ENCODE data around the gene SCRT2.
A peak's percentile ranks its signal among the peaks of the same experiment; 100 is the strongest.
"Not testable (repeated sequence)": the region's sequence is repeated elsewhere in the genome, so short reads cannot be mapped to it uniquely, and the experiment has no call there.

Gene SCRT2

DNA sequence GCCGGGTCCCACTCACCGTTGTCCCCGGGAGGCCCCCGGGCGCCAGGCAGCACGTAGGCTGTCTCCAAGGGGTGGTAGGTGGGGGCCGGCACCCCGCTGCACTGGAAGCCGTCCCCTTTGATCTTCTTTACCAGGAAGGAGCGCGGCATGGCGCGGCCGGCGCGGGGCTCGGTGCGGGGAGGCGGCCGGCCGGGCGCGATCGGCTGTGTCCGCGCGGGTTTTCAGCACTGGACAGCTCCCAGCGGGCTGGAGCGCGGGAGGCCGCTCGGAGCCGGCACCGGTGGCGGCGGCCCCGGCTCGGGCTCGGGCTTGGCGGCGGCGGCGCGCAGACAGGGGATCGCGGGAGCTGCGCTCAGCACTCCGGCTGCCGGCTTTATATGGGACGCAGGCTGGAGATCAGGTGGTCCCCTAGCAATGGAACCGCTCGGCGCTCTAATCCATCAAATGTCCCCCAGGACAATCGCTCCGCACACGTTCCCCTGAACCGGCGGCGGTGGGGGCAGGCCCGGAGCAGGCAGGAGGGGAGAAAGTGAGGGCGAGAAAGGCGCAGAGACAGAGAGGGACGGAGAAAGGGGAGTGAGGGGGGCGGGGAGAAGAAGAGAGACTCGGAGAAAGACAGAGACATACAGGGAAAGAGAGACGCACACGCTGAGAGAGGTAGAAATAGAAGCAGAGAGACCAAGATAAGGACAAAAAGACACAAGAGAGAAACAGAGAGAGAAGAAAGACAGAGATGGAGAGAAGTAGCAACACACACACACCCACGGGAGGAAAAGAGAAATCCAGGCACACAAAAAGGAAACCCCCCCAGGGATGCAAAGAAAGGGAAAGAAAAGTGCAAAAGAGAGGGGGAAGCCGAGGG is at the start of gene SCRT2:
Gene SCRT2, minus strand, starts transcription at position 350 of the 862 bp plus-strand sequence. Its CDS starts 201 bp downstream, at position 149.
- no peak within 1 kb of the TSS for H3K27ac Mint-ChIP-seq
- H3K9me3 Mint-ChIP-seq = no peaks in the 10 kb centered on the region
- no peaks in the 10 kb centered on the region for H3K36me3 Mint-ChIP-seq (ENCODE audit: low read depth)
- H3K4me1 Mint-ChIP-seq (ENCODE audit: low read depth) = peaks cover 2% of the 10 kb centered on the region
- H3K27me3 Mint-ChIP-seq (ENCODE audit: low read depth) = peaks cover 54% of the 10 kb centered on the region
- H3K4me3 Mint-ChIP-seq = no peak within 1 kb of the TSS
- peak; percentile 66 for DNase-seq (ENCODE audit: low spot score)

- H3K9me3 Mint-ChIP-seq; H3K27ac Mint-ChIP-seq; H3K4me1 Mint-ChIP-seq (ENCODE audit: low read depth); H3K4me3 Mint-ChIP-seq; DNase-seq (ENCODE audit: low spot score); H3K36me3 Mint-ChIP-seq (ENCODE audit: low read depth): not testable (repeated sequence)
- H3K27me3 Mint-ChIP-seq (ENCODE audit: low read depth) = peaks cover 28% of the 10 kb centered on the region
Measured at GRCh38 chr20:724797-725196, 49.2 kb upstream of the SCRT2 start.

- Mint-ChIP-seq H3K4me3 (no peak overlapping the region), H3K27me3 (ENCODE audit: low read depth) (peaks cover 23% of the 10 kb centered on the region), H3K4me1 (ENCODE audit: low read depth) (peaks cover 3% of the 10 kb centered on the region), H3K36me3 (ENCODE audit: low read depth) (no peaks in the 10 kb centered on the region), H3K27ac (no peak overlapping the region), H3K9me3 (no peaks in the 10 kb centered on the region)
- no peak for DNase-seq (ENCODE audit: low spot score)
Measured at GRCh38 chr20:723756-724155, 48.2 kb upstream of the SCRT2 start.

DNA sequence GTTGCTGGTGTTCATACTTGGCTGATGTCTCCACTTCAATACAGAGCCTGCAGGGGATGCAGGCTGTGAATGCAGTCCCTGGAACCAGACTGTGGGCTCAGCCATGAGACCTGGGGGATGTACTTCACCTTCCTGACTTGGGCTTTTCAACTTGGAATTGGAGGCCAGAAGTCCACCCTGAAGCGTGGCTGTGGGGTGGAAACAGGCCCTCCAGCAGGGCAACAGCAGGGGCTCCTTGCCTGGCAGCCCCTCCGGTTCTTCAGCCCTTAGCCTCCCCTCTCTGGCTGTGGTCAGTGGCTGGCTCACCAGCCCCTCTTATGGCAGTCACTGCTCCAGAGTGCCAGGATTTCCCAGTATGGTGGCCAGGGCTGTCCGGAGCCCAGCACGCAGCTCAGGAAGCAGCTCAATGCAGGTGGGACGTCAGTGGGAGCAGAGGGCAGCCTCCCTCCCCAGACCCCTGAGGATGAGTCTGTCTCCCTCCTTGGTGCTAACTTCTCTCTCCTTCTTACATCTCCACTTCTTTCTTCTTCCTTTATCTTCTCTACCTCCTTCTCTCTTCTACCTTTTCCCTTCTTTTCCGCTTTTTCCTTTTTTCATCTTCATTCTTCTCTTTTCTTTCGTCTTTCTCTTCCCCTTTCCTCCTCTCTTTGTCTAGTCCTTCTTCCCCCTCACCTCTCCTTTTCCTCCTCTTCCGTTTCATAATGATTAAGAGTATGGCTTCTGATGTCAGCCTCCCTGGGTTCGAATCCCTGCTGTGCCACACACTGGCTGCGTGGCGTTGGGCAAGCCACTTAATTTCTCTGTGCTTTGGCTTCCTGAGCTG is 47.4 kb upstream of the SCRT2 start:
- no peak overlapping the region for H3K27ac Mint-ChIP-seq
- H3K9me3 Mint-ChIP-seq = no peaks in the 10 kb centered on the region

DNA sequence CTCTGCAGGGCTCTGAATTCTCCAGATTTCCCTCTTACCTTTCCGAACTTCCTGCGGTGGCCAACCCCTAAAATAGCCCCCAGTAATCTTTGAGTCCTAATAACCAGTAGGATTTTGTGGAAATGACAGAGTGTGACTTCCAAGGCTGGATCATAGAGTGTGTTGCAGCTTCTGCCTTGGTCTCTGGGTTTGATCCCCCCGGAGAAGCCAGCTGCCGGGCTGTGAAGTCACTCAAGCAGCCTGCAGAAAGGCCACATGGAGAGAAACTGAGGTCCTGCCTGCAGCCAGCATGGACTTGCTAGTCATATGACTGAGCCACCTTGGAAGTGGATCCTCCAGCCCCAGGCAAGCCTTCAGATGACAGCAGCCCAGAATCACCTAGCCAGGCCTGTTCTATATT is 46.3 kb upstream of the SCRT2 start:
- Mint-ChIP-seq H3K9me3 (no peaks in the 10 kb centered on the region), H3K27ac (no peak overlapping the region), H3K36me3 (ENCODE audit: low read depth) (no peaks in the 10 kb centered on the region), H3K27me3 (ENCODE audit: low read depth) (peaks cover 14% of the 10 kb centered on the region), H3K4me3 (no peak overlapping the region), H3K4me1 (ENCODE audit: low read depth) (no peaks in the 10 kb centered on the region)
- DNase-seq (ENCODE audit: low spot score) = no peak

More for the DNA sequence above, 47.4 kb upstream of the SCRT2 start:
- Mint-ChIP-seq H3K4me1 (ENCODE audit: low read depth) (no peaks in the 10 kb centered on the region), H3K4me3 (no peak overlapping the region), H3K27me3 (ENCODE audit: low read depth) (peaks cover 18% of the 10 kb centered on the region), H3K36me3 (ENCODE audit: low read depth) (no peaks in the 10 kb centered on the region)
- no peak for DNase-seq (ENCODE audit: low spot score)

GRCh38 chr20:719816-720215 is 44.2 kb upstream of the SCRT2 start:
- H3K4me3 Mint-ChIP-seq = no peak overlapping the region
- H3K27me3 Mint-ChIP-seq (ENCODE audit: low read depth) = peaks cover 5% of the 10 kb centered on the region
- H3K27ac Mint-ChIP-seq = no peak overlapping the region
- DNase-seq (ENCODE audit: low spot score) = no peak
- no peaks in the 10 kb centered on the region for H3K9me3 Mint-ChIP-seq
- no peaks in the 10 kb centered on the region for H3K36me3 Mint-ChIP-seq (ENCODE audit: low read depth)
- no peaks in the 10 kb centered on the region for H3K4me1 Mint-ChIP-seq (ENCODE audit: low read depth)

DNA sequence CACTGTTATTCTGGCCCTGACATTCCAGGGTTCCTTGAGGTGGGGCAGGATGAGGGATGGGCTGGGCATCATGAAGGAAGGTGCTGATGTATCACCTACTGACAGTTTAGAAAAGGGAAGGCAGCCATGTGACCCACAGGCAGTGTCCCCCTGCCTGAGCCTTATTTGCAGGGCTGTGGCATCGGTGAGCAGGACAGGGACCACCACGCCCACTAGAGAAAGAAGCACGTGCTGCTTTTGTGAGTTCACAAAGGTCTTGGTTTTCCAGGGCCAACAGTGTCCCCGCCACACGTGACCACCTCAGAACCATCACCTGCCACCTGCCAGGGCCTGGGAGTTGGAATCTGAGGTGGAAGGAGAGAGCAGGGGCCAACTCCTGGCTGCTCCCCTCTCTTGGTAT is 43.5 kb upstream of the SCRT2 start:
- no peak for DNase-seq (ENCODE audit: low spot score)
- H3K27ac Mint-ChIP-seq = no peak overlapping the region
- no peaks in the 10 kb centered on the region for H3K9me3 Mint-ChIP-seq
- H3K4me1 Mint-ChIP-seq (ENCODE audit: low read depth) = no peaks in the 10 kb centered on the region
- no peak overlapping the region for H3K4me3 Mint-ChIP-seq
- H3K36me3 Mint-ChIP-seq (ENCODE audit: low read depth) = no peaks in the 10 kb centered on the region
- peaks cover 5% of the 10 kb centered on the region for H3K27me3 Mint-ChIP-seq (ENCODE audit: low read depth)

GRCh38 chr20:717832-718231 is 42.2 kb upstream of the SCRT2 start:
- Mint-ChIP-seq H3K9me3 (no peaks in the 10 kb centered on the region), H3K27ac (no peak overlapping the region), H3K4me3 (no peak overlapping the region), H3K36me3 (ENCODE audit: low read depth) (no peaks in the 10 kb centered on the region), H3K4me1 (ENCODE audit: low read depth) (no peaks in the 10 kb centered on the region), H3K27me3 (ENCODE audit: low read depth) (peaks cover 5% of the 10 kb centered on the region)
- DNase-seq (ENCODE audit: low spot score) = no peak

DNA sequence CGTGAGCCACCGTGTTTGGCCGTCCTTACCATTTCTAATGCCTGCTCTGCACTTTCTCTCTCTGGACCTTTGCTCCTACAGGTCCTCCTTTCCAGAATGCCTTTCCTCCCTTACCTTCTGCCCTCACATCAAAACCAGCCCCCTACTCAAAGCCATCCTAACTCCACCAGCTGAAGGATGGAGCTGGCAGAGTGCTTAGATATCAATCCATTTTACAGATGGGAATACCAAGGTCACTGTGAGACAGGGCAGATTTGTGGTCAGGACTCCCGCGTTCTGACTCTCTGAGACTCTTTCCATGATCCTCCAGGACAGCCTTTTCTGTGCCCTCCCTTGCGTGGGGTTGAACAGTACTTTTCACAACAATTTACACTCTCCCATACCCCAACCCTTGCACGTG is 41.7 kb upstream of the SCRT2 start:
- Mint-ChIP-seq H3K27me3 (ENCODE audit: low read depth) (peaks cover 5% of the 10 kb centered on the region), H3K27ac (no peak overlapping the region), H3K9me3 (no peaks in the 10 kb centered on the region), H3K4me1 (ENCODE audit: low read depth) (no peaks in the 10 kb centered on the region), H3K36me3 (ENCODE audit: low read depth) (no peaks in the 10 kb centered on the region), H3K4me3 (no peak overlapping the region)
- DNase-seq (ENCODE audit: low spot score) = no peak

- no peaks in the 10 kb centered on the region for H3K36me3 Mint-ChIP-seq (ENCODE audit: low read depth)
- H3K4me1 Mint-ChIP-seq (ENCODE audit: low read depth) = no peaks in the 10 kb centered on the region
- H3K4me3 Mint-ChIP-seq = no peak overlapping the region
- peaks cover 17% of the 10 kb centered on the region for H3K27me3 Mint-ChIP-seq (ENCODE audit: low read depth)
- no peak for DNase-seq (ENCODE audit: low spot score)
- no peaks in the 10 kb centered on the region for H3K9me3 Mint-ChIP-seq
- no peak overlapping the region for H3K27ac Mint-ChIP-seq
Measured at GRCh38 chr20:714453-714852, 38.9 kb upstream of the SCRT2 start.

DNA sequence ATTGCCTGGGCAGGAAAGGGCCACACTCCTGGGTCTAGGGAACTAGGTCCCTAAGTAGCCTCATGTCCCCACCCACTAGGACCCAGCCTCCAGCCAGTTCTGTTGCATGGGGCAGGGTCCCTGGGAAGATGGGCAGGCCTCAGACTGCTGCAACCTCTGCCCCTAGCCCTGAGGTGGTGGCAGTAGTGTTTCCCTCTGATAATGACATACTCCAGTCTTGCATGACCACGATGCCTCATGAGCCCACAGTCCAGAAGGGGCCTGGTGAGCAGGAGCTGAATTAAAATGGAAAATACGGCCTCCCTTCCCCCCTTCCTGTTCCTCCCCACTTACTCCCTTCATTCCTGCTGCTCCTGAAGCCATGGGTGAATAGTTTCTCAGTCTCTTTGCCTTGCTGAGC is 36.0 kb upstream of the SCRT2 start:
- Mint-ChIP-seq H3K27me3 (ENCODE audit: low read depth) (peaks cover 26% of the 10 kb centered on the region), H3K9me3 (no peaks in the 10 kb centered on the region), H3K4me1 (ENCODE audit: low read depth) (no peaks in the 10 kb centered on the region), H3K4me3 (no peak overlapping the region), H3K36me3 (ENCODE audit: low read depth) (no peaks in the 10 kb centered on the region), H3K27ac (no peak overlapping the region)
- no peak for DNase-seq (ENCODE audit: low spot score)

- DNase-seq (ENCODE audit: low spot score) = no peak
- no peak overlapping the region for H3K4me3 Mint-ChIP-seq
- H3K36me3 Mint-ChIP-seq (ENCODE audit: low read depth) = no peaks in the 10 kb centered on the region
- no peaks in the 10 kb centered on the region for H3K9me3 Mint-ChIP-seq
- no peak overlapping the region for H3K27ac Mint-ChIP-seq
- H3K27me3 Mint-ChIP-seq (ENCODE audit: low read depth) = peaks cover 26% of the 10 kb centered on the region
- H3K4me1 Mint-ChIP-seq (ENCODE audit: low read depth) = no peaks in the 10 kb centered on the region
Measured at GRCh38 chr20:710780-711450, 35.3 kb upstream of the SCRT2 start.

DNA sequence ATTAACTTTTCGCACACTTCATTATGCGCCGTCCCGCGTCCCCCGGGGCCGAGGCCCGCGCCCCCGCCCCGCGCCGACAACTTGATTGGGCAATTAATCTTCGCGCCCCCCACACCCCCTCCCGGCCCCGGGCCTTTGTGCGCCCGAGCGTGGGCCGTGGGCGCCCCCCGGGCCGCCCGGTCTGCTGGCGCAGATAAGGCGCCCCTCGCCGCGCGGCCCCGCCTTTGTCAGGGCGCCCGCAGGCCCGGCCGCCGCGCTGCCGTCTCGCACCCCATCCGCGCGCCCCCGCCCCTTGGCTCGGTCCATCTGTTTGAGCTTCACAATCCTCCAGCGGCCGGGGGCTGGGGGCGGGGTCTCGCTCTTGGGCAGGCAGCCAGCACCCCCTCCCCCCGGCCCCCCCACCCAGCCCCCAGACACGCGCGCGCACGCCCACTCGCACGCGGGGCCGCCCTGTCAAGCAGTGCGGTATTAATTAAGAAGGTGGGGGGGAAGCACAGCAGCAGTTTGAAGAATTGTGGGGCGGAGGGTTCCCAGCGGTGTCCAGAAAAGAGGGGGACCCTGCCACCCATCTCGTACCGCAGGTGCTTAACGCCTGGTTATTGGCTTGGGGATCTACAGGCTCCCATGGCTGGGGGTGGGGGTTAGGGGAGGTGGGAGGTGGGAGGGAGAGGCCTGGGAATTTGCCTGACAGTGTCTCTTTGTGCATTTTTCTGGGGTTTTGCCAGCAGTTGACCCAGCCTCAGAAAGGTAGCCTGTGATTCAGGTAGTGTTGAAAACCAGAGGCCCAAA is 34.6 kb upstream of the SCRT2 start:
- DNase-seq (ENCODE audit: low spot score) = no peak
- Mint-ChIP-seq H3K27me3 (ENCODE audit: low read depth) (peaks cover 26% of the 10 kb centered on the region), H3K27ac (no peak overlapping the region), H3K4me3 (no peak overlapping the region), H3K9me3 (no peaks in the 10 kb centered on the region), H3K4me1 (ENCODE audit: low read depth) (no peaks in the 10 kb centered on the region), H3K36me3 (ENCODE audit: low read depth) (no peaks in the 10 kb centered on the region)
